ENCODE measurements around the gene TMEM179. TPM values are rescaled to one million over a fixed set of nuclear protein-coding genes. Genes with fewer than 3 reads are reported as not detected.

Gene TMEM179
- polyA plus RNA-seq, 1 donor (not counting 4 experiments of a cell fraction or from before 2014, with no cell fraction given), result not detected

GRCh38 chr14:104586832-104587620, 17.5 kb downstream of the TMEM179 start:
- Histone ChIP-seq H3K79me2 (ENCODE audit: control insufficient read depth, insufficient read depth, low read length) (no peaks in the 10 kb centered on the region), H3K9me1 (ENCODE audit: control insufficient read depth, extremely low read depth, insufficient read depth, low read length) (no peaks in the 10 kb centered on the region), H3K9me3 (ENCODE audit: control insufficient read depth, low read depth, low read length) (no peaks in the 10 kb centered on the region), H2AFZ (ENCODE audit: control insufficient read depth, low read length) (no peak overlapping the region), H4K20me1 (ENCODE audit: control insufficient read depth, extremely low read depth, insufficient read depth, low read length) (peaks cover 2% of the 10 kb centered on the region), H3K9ac (ENCODE audit: control insufficient read depth, extremely low read depth, insufficient read depth, low read length) (no peak overlapping the region), H3K4me2 (ENCODE audit: control insufficient read depth, extremely low read depth, insufficient read depth, low read depth, low read length) (no peak overlapping the region), H3K27me3 (ENCODE audit: control insufficient read depth, extremely low read depth, insufficient read depth, low read length) (peaks cover 24% of the 10 kb centered on the region), H3K36me3 (ENCODE audit: control insufficient read depth in 2 of 2, extremely low read depth in 1 of 2, insufficient read depth in 2 of 2, low read length in 2 of 2) (no peaks in the 10 kb centered on the region), H3K27ac (ENCODE audit: control insufficient read depth, insufficient read depth, low read length) (no peak overlapping the region), H3K4me3 (ENCODE audit: control insufficient read depth in 2 of 3, extremely low read depth in 1 of 3, insufficient read depth in 2 of 3, low read depth in 1 of 3, low read length in 3 of 3) (no peak overlapping the region), H3K4me1 (ENCODE audit: control insufficient read depth, extremely low read depth, insufficient read depth, low read length) (no peaks in the 10 kb centered on the region)
- TF ChIP-seq CTCF (optimal IDR thresholded peaks at IDR 0.05 in 1 of 3, IDR thresholded peaks at IDR 0.05 in 1 of 3, conservative IDR thresholded peaks at IDR 0.05 in 1 of 3; ENCODE audit: extremely low read depth in 1 of 3, insufficient read depth in 2 of 3, low read length in 3 of 3) (no peak), EZH2 (IDR thresholded peaks at IDR 0.05; ENCODE audit: low read length) (no peak)
- dilution Hi-C loops (cut with MboI; ENCODE audit: extremely low pct_ligation_motif_present, low sequenced_read_pairs), result no loop called here
- DNase-seq (ENCODE audit: low read depth, low spot score) (no peak), FAIRE-seq (no peak)

- no peak for FAIRE-seq
- H3K36me3 ChIP-seq (ENCODE audit: control insufficient read depth in 2 of 2, extremely low read depth in 1 of 2, insufficient read depth in 2 of 2, low read length in 2 of 2), result no peaks in the 10 kb centered on the region
- H2AFZ ChIP-seq (ENCODE audit: control insufficient read depth, low read length), result no peak overlapping the region
- no peak overlapping the region for H3K4me2 ChIP-seq (ENCODE audit: control insufficient read depth, extremely low read depth, insufficient read depth, low read depth, low read length)
- dilution Hi-C loops (cut with MboI; ENCODE audit: extremely low pct_ligation_motif_present, low sequenced_read_pairs), result no loop called here
- H3K9me1 ChIP-seq (ENCODE audit: control insufficient read depth, extremely low read depth, insufficient read depth, low read length), result no peaks in the 10 kb centered on the region
- no peaks in the 10 kb centered on the region for H3K4me1 ChIP-seq (ENCODE audit: control insufficient read depth, extremely low read depth, insufficient read depth, low read length)
- H3K27ac ChIP-seq (ENCODE audit: control insufficient read depth, insufficient read depth, low read length), result no peak overlapping the region
- no peaks in the 10 kb centered on the region for H3K9me3 ChIP-seq (ENCODE audit: control insufficient read depth, low read depth, low read length)
- peaks cover 2% of the 10 kb centered on the region for H4K20me1 ChIP-seq (ENCODE audit: control insufficient read depth, extremely low read depth, insufficient read depth, low read length)
- no peak overlapping the region for H3K9ac ChIP-seq (ENCODE audit: control insufficient read depth, extremely low read depth, insufficient read depth, low read length)
- DNase-seq (ENCODE audit: low read depth, low spot score), result no peak
- H3K27me3 ChIP-seq (ENCODE audit: control insufficient read depth, extremely low read depth, insufficient read depth, low read length), result peaks cover 33% of the 10 kb centered on the region
- H3K79me2 ChIP-seq (ENCODE audit: control insufficient read depth, insufficient read depth, low read length), result no peaks in the 10 kb centered on the region
- no peak overlapping the region for H3K4me3 ChIP-seq (ENCODE audit: control insufficient read depth in 2 of 3, extremely low read depth in 1 of 3, insufficient read depth in 2 of 3, low read depth in 1 of 3, low read length in 3 of 3)
- no peak for TF ChIP-seq EZH2 (IDR thresholded peaks at IDR 0.05; ENCODE audit: low read length)
- no peak for TF ChIP-seq CTCF (optimal IDR thresholded peaks at IDR 0.05 in 1 of 3, IDR thresholded peaks at IDR 0.05 in 1 of 3, conservative IDR thresholded peaks at IDR 0.05 in 1 of 3; ENCODE audit: extremely low read depth in 1 of 3, insufficient read depth in 2 of 3, low read length in 3 of 3)
Observed at GRCh38 chr14:104585966-104586697, 18.4 kb downstream of the TMEM179 start.
